DMS79 (cell line): ENCODE results near the gene NPM3.
A peak's percentile ranks its signal among the peaks of the same experiment; 100 is the strongest.

Experiments used
- DNase-seq: peaks from one replicate; lab custom pipeline; 2025; lab: John Stamatoyannopoulos, UW

Gene NPM3

DNA sequence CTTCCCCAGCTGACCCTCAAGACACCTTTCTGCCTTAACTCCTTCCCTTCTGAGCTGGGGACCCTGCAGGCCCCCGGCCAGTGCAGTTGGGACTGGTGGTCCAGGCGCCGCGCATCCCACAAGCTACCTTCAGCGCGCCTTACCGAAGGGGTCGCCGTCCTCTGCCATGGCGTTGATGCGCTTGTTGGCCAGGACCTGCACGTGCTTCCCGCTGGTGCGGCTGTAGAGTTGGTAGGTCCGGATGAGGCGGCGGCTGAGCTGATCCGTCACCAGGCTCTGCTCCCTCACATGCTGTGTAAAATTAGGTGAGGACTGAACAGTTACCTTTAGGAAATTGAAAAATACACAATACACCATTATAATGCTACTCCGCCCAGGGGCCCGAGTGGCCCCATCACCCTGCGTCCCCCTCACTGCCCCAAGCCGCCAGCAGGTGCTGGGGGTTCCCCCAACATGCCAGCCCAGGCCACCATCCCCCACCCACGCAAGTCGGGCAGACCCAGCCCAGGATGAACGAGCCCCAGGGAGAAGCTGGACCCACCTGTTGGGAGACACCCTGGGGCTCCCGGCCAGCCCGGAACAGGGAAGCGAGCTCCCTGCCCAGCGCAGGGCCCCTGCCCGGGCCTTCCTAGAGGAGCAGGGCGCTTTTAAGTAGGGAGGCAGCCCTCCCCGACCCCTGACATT lies 8.5 kb downstream of the NPM3 start:
- no peak for DNase-seq

DNA sequence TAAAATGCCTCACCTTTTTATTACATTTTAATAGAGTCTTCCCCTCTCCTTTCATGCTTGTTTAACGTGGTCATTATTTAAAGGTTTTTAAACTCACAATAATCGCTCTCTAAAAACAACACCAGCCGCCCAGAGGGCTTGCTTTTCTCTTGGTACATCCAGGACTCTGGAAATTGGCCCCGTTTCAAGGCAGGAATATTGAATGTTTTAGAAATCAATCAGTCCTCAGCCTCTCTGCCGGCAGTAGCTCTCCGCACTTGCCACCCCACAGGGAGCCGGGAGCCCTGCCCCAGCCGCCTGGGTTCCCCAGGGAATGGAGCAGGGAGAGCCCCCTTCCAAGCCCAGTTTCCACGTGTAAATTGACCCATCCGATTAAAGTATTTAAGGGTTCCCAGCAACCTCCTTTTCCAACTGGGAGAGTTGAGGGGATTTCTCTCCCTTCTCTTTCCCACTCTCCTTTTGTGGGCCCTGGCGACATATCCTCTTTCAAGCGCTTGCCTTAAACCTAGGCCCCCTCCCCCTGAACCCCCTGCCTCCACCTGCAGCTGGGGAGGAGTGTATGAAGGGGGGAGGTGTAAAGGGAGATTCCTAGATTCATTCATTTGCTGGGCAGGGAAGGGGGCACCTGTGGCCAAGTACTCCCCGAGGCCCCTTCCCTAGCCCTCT lies 9.2 kb downstream of the NPM3 start:
- no peak for DNase-seq

DNA sequence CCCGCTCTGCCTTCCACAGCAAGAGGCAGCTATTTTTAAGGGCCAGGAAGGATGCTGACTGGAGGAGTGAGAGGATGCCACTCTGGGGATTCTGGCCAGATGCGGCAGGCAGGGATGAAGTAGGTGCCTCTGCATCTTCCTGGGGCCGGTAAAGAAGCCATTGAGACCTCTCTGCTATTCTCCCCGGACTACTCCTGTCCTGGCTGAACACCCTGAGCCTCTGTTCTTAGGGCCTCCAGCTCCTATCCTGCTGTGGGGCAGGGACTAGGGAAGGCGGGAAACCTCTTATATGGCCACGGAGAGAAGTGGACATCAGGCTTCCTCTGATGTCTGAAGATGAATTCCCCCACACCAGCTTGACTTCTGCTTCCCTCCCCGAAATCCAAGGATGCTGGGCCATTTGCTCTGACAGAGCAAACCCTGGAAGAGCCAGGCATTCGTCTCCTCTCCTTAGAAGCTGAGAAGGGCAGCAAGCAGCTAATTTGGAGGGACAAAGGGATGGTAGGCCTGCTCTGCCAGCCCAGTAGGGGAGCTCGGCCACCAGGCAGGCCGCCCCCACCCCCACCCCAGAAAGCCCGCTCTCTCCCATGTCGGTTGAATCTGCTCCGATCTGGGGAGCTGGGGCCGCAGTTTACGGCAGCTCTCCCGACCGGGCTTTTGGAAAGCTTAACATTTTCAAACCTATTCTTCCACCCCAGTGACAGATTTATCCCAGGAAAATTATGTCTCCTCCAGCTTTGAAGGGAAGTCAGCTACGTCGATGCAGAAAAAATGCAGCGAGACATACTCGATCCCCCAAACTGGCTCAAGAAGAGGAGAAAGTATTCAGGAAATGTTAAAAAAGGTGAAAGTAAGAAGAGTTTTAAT lies 10.1 kb downstream of the NPM3 start:
- no peak for DNase-seq

DNA sequence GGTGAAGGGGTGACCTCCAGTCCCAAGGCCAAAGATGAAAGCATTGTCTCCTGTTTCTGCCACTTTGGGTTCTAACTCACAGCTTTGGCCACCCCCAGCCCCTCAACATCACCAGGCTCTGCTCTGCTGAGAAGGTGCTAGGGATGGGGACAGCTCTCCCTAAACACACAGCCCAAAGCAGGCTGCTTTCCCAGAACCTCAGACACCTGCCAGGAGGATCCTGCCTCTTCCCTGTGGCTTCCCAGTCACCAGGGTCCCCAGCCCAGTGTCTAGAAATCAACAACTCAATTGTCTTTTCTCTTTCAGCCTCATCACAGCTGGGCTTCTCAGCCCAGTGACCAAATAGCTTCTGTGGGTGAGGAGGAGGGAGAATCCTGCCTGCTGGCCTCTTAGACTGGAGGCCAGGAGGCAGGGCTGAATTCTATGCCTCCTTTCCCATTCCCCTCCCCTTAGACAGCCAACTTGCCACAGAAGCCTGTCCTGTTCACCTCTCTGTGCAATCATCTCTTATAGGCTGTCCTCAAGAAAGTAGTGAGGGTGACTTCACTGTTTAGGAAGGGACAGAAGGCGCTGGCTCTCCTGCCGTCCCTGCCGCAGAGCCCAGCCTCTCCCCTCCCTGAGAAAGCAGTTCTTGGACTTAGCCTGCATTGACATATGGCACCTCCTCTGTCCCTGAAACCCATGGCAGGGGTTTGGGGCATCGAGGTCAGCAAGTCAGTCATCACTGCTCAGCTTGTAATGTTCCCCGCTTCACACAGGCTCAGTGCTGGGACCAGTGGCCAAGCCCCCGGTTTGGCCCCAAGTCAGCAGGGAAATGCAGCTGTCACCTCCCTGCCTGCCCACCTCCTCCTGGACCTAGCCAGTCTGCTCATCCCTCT lies 11.0 kb downstream of the NPM3 start:
- no peak for DNase-seq

DNA sequence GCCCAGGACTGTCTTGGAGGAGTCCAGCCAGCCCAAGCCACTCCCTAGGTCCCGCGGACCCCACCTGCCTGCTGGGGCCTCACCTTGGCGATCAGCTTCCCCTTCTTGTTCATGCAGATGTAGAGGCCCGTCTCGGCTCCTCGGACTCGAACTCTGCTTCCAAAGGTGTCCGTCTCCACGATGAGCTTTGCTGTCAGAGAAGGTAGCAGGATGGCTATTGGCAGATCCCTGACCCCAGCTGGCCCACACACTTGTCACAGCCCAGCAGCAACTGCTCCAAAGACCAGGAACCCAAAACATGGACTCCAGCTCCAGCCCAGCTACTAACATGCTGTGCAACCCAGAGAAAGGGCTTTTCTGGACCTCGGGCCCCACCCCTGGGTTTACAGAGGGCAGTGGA lies 11.9 kb downstream of the NPM3 start:
- no peak for DNase-seq

DNA sequence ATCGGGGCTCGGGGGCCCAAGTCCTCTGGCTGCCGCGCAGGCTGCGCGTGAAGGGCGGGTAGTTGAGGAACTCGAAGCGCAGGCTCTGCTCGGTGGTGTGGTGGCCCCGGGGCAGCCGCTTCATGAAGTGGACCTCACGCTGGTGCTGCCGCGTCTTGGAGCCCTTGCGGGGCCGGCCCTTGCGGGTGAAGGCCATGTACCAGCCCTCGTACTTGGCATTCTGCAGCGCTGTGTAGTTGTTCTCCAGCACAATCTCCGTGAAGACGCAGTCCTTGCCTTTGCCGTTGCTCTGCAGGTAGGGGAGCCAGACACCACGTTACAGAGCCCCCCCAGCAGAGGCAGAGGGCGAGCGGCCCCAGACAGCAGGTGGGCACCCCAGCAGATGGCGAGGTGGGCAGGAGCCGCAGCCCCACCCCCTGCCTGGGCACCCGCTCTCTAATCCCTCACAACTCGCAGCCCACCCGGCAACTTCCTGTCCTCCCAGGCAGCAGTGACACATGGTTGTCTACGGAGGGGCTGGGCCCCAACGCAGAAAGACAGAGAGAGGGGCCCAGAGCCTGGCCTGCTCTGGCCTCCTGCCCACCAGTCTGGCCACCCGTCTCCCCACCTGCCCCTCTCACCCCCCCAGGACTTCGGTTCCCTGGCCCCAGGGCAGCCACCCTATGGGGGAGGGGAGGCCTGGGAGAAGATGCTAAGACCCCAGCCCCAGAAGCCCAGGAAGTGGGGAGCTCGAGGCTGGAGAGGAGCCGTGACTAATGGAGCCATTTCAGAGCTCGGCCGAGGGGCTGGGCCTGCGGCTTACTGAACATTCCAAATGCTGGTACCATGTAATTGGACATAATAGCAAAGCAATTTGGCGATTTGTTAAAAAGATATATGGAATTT lies 12.7 kb downstream of the NPM3 start:
- DNase-seq = no peak

DNA sequence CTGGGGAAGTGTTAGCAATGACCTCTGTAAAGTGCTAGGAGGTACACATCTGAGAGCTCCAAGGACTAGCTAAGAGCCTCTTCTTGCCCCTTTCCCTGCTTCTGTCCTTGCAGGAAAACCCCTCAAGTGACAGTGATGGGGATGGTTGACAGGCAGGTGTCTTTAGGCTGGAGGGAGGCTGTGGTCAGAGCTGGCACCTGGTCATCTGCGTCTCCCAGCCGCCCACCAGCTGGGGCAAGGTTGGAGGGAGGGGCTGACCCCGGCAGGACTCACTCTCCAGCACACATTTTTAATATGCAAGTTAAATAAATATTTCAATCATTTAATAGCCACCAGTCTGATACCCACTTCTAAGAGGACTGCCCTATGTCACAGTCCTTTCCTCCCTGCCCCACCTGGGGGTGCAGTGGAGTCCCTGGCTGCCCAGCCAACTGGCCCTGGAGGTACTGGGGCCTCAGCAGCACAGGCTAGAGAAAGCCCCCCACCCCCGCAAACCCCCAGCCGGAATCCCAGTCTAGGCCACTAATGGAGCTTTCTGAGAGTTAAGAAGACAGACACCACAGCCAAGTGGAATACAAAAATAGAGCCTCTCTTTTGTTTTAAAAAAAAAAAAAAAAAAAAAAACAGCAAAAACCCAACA lies 13.6 kb downstream of the NPM3 start:
- no peak for DNase-seq

DNA sequence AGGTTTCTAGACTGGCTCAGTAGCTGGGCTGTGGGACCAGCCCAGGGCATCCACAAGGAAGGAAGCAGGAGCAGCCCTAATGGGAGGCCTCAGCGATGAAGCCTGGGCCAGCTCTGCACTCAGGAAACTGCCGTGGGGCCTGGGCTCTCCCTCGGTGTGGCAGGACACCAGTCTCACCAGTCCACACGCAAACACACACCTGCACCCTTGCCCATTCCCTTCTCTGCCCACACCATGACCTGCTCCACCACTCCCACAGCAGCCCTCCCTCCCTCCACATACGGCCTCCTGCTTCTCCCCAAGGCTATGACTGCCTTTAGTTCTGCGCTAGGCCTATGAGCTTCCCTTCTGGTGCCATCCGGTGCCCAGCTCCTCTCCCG lies 14.5 kb downstream of the NPM3 start:
- no peak for DNase-seq

DNA sequence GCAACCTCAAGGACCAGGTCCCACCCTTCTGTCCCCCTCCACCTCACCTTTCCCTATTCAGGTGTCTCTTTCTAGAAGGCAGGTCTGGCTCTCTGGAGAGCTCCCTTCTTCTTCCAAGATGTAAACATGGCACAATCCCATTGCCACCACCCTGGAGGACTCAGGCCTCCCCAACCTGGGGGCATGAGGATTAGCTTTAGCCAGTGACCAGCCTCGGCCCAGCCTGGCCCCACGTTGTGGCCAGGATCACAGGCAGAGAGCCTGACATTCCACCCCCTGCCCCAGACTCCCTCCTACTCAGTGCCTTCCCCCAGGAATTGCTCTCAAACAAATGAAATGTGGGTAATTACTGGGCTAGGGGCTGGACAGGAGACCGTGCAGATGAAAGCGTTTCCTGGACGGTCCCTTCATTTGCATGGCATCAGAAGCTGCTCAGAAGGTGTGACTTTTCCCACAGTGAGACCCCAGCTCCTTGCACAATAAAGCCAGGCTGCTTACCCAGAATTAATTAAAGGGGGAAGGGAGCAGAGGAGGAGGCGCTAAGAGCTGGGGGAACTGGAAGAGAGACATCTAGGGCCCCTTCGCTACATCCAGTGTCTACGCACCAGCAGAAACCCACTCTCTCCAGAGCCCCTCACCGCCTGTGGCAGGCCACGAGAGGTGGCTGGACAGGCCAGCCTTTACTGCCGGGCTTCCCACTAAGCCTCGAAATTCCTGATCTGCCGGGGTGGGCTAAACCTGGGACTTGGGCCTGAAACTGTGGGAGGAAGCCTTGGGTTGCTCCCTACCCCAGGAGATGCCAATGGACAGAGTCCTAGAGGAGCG lies 15.1 kb downstream of the NPM3 start:
- DNase-seq = no peak

DNA sequence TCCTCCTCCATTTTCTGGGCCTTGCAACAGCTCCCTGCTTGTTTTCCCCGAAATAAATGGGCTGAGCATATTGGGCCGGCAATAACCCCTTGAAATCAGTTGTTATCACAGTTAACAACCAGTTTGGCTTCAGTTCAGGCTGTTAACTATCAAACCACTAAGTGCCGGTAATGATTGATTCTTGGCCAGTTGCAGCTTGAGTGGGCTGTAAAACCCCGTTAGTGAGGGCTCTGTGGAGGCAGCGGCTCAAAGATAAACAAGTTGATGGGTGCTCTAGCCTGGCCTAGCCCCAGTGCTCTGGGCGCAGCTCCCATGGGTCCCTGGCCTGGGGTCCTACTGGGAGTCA lies 15.7 kb downstream of the NPM3 start:
- peak; percentile 56 for DNase-seq

DNA sequence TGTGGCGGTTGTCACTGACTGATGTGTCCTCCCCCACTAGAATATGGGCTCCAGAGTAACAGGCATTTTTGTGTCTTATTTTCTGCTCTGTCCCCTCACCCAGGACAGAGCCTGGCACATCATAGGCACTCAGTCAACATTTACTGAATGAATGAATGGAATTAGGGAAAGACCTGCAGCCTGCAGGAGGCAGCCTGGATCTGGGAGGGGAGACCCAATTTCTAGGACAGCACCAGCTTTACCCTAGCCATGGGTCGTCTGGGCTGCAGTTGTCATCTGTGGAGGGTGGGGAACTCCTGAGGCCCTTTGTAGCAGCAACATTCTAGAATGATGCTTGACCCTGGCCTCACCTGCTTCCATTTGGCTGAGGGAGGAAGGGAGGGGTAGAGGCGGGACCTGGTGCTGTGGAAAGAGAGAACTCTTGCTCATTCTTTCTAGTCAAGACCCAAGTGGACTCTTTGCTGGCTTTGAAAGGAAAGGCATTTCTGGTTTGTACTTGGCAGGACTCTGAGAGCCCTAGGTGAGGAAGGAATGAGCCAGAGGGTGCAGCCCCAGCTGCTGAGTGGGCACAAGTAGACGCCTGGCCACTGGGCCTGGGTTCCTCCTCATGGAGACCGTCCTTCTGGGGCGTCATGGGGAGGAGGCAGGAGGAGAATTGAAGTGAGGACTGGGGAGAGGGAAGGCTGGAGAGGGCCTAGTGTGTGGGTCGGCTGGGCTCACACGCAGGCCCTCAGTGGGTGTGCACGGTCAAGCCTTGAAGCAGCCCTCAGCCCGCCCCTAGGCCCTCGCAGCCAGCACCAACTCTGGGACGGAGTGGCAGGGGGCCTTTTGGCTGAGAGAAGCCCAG lies 16.3 kb downstream of the NPM3 start:
- DNase-seq = no peak

DNA sequence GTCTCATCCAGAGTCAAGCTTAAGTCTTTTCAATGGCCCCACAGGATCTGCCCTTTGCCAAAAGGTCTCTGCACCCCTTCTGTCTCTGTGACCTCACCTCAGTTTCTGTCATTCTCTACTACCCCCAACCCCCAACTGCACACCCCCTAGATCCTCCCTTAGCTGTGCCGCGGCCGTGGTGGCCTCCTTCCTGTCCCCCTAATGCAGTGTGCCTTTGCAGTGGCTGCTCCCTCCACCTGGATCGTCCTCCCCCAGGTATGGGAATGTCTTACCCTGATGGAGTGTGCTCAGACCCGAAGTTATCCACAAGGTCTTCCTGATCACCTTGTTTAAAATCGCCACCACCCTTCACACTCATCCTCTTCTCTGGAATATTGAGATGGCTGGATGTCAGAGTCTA lies 16.9 kb downstream of the NPM3 start:
- DNase-seq = no peak

DNA sequence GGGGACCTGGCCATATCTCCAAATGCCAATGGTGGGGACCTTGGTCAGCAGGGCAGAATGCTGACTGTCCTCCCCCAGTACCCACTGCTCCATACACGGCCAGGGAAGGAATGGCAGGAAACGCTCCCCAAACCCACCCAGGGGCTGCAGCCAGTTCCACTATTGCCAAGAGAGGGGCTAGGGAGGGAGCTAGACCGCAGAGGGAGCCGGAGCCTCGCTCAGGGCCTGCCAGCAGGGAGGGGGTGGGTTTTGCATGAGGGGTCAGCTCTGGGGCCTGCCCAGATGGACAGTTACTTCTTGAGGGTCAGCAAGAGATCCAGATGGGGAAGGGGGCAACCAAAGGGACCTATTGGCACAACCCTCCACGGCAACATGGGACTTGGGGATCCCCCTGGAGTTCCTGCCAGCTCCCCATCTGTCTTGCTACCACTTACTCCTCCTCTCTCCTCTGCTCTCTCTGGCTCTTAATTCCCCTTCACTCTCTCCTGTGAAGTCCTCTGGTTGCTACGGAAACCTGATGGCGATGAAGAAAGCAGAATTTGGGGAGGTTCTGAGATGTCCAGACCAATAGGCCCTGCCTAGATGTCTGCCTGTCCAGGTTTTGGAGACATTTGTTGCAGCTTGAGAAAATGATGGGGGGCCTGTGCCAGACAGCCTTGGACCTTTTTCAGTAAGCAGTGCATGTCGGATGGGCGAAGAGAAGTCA lies 20.0 kb downstream of the NPM3 start:
- DNase-seq = no peak

DNA sequence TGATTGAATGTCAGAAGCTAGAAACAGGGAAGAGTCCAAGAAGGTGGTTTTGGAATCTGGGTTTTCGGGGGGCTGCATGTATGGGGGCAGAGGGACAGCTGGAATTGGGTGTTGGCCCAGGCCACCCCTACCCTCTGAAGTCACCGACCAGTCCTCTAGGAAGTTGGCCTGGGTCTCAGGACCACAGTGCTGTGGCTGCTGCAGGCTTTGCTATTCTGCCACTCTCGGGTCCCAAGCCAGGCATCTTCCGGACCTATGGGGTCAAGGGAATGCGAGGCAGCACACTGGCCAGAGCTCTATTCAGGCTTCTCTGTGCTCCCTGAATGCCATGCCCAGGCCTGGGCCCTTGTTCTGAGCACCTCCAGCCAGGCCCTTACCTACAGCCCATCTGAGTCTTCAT lies 20.5 kb downstream of the NPM3 start:
- DNase-seq = no peak

DNA sequence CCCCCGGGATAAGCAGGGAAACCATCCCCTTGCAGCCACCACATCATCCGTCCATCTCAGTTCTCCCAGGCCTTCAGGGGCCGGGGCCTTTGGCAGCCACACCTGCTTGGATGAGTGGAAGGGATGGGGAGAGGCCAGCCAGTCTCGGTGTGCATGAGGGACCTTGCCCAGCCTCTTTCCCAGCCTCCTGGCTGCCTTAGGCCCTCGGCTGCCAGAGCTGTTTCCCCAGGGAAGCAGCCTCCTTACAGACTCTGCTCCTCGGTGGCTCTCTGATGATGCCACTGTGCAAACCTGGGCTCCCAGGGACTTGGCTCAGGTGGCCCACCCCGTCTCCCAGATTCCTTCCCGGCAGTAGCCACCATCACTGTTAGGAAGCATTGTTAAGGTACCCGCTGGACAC lies 22.0 kb downstream of the NPM3 start:
- DNase-seq = no peak

DNA sequence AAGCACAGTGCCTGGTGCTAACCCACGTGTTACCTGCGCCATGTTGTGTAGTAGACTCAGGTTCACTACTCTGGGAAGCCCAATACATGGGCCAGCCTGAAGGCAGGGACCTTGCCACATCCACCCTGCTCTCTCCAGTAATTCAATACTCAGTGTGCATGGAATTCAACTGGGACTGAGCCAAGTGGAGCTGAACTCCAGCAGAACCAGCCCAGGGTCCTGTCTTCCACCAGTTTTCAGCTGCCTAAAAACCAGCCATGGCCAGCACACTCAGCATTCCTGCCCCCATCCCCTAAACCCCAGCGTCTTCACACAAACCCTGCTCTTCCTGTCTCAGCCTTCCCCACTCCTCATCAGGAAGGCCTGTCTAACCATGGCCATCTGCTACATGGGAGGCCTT lies 22.7 kb downstream of the NPM3 start:
- DNase-seq = no peak

DNA sequence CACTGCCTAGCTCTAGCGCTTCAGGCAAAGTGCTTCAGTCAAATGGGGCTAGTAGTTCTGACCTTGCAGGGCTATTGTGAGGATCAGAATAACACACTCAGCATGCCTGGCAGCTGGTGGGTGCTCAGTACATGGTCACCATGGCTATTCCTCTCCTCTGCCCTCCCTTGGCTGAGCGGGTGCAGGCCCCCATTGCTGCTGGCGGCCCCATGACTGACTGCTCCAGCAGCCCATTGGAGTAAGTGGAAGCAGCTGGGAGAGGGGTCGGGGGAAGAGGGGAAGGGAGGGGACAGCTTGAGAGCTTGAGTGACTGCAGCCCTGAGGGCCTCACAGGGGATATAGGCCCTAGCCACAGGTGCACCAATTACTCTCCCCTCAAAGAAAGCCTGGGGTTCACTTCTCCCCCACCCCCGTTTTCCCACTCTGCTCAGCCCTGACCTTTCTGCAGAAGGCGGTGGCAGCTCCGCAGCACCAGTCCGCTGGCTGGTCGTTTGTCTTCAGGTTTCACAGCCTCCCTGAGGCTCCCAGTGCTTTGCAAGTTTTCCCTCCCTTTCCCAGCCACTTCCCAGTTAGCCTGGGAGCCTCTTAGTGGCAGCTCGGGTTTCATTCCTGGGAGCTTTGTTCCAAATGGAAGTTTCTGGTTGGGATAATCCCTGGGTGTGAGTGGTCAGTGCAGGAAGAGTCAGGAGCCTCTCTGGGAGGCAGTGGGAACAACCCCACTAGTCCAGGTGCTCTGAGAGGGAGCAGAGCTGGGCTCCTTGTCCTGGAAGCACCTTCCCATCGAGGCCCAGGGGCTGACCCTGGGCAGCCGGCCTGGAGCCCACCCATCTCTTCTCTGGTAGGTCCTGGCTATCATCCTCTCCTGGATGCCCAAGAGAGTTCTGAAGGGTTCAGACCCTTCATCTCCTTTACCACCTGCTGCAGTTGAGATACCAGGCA lies 23.7 kb downstream of the NPM3 start:
- DNase-seq = no peak
